Breast epithelium (tissue), 3 donors: ENCODE results near the gene CPA4.

Experiments used
- POLR2A ChIP-seq: fragments of 450-650 bp; IDR thresholded peaks from one replicate; pipeline ENCODE4 v1.6.1; 2016; ENCODE audit warnings: antibody characterized with exemption, mild to moderate bottlenecking, moderate library complexity
- TF ChIP-seq, protein P1 (sequence below), 3 donors: fragments of 450-650 bp; IDR thresholded peaks; one replicate each; pipeline ENCODE4 v1.5.1; 2016 to 2017; ENCODE audit warnings: antibody characterized with exemption in 3 of 3, mild to moderate bottlenecking in 3 of 3, moderate library complexity in 3 of 3

DNA sequence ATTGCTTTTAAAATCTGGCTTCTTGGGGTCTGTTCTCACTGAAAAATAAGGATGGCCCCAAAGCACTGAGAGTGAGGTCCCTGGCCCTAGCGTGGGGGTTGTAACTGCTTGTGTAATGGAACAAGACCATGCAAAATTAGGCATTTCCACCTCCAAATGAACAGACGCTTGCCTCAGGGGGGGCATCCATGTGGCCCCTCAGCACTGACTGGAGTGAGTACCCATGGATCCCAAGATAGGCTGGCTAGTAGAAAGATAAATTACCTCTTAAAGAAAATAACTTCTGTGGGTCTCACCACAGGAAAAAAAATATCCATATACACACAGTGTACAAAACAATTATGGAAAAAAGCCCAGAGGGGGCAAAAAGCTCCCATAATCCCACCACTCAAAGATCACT, 72.1 kb downstream of the CPA4 start:
- no peak for TF ChIP-seq POLR2A
- TF ChIP-seq, protein P1, sequence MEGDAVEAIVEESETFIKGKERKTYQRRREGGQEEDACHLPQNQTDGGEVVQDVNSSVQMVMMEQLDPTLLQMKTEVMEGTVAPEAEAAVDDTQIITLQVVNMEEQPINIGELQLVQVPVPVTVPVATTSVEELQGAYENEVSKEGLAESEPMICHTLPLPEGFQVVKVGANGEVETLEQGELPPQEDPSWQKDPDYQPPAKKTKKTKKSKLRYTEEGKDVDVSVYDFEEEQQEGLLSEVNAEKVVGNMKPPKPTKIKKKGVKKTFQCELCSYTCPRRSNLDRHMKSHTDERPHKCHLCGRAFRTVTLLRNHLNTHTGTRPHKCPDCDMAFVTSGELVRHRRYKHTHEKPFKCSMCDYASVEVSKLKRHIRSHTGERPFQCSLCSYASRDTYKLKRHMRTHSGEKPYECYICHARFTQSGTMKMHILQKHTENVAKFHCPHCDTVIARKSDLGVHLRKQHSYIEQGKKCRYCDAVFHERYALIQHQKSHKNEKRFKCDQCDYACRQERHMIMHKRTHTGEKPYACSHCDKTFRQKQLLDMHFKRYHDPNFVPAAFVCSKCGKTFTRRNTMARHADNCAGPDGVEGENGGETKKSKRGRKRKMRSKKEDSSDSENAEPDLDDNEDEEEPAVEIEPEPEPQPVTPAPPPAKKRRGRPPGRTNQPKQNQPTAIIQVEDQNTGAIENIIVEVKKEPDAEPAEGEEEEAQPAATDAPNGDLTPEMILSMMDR (IDR thresholded peaks at IDR 0.05), result no peak
